IMR-90 (cell line): Measurements from ENCODE around the gene NCOA3. TPM values are rescaled to one million over a fixed set of nuclear protein-coding genes. Genes with fewer than 3 reads are reported as not detected.

Source experiments
- ATAC-seq: fragments of 200-7000 bp; cut with Tn5 transposase; 2 replicates; pipeline ENCODE4 v1.9.1; 2020; ENCODE audit warnings: low read depth, mild to moderate bottlenecking, moderate library complexity
- BruUV-seq: library from RNA; stranded (reverse); fragments of 400-500 nt; replicated peaks from 2 replicates; lab custom pipeline; 2021; lab: Mats Ljungman, UMichigan
- CTCF ChIA-PET: fragments of 300-600 bp; formaldehyde crosslinking; extraction: SDS; loops from one replicate; lab custom pipeline; 2021; ENCODE audit warnings: antibody characterized with exemption; lab: Yijun Ruan, JAX
- POLR2A ChIA-PET: fragments of 300-600 bp; sonication (Branson Sonifier 250); formaldehyde crosslinking; loops from one replicate; lab custom pipeline; 2022; ENCODE audit warnings: antibody characterized with exemption; ENCODE audit not compliant: unreplicated experiment; lab: Charles Lee
- DNase-seq: peaks from one replicate; pipeline ENCODE4 v3.0.0; 2013
- H2AFZ ChIP-seq: replicated peaks from 2 replicates; pipeline ENCODE3; 2013; ENCODE audit warnings: low read length, mild to moderate bottlenecking; ENCODE audit not compliant: poor library complexity
- H2AK5ac ChIP-seq: 2 replicates; pipeline ENCODE4 v1.6.1; 2013; ENCODE audit warnings: low read depth, low read length, inconsistent platforms
- H2AK9ac ChIP-seq: replicated peaks from 2 replicates; pipeline ENCODE3; 2013; ENCODE audit warnings: mild to moderate bottlenecking, low read depth, low read length, moderate library complexity; ENCODE audit not compliant: poor library complexity
- H2BK120ac ChIP-seq: 2 replicates; pipeline ENCODE4 v1.6.1; 2013; ENCODE audit warnings: low read depth, low read length, inconsistent platforms
- H2BK15ac ChIP-seq: 3 replicates; pipeline ENCODE4 v1.6.1; 2013; ENCODE audit warnings: low read depth, low read length, inconsistent platforms
- H2BK20ac ChIP-seq: 2 replicates; pipeline ENCODE4 v1.6.1; 2013; ENCODE audit warnings: low read depth, mild to moderate bottlenecking, inconsistent platforms, low read length, moderate library complexity
- H2BK5ac ChIP-seq: 2 replicates; pipeline ENCODE4 v1.6.1; 2013; ENCODE audit warnings: mild to moderate bottlenecking, low read depth, low read length, inconsistent platforms; ENCODE audit not compliant: poor library complexity, severe bottlenecking
- H3K14ac ChIP-seq: replicated peaks from 2 replicates; pipeline ENCODE4 v1.6.1; 2013; ENCODE audit warnings: low read depth, low read length, inconsistent platforms
- H3K18ac ChIP-seq: 2 replicates; pipeline ENCODE4 v1.6.1; 2013; ENCODE audit warnings: low read depth, low read length, control low read depth
- H3K23ac ChIP-seq: 2 replicates; pipeline ENCODE4 v1.6.1; 2013; ENCODE audit warnings: low read depth, low read length, inconsistent platforms
- H3K27ac ChIP-seq: 2 replicates; pipeline ENCODE4 v1.5.1; 2013; ENCODE audit warnings: mild to moderate bottlenecking, control low read depth, low read length; ENCODE audit not compliant: insufficient read depth
- H3K27me3 ChIP-seq: 2 replicates; pipeline ENCODE4 v1.6.1; 2013; ENCODE audit warnings: low read length; ENCODE audit not compliant: control insufficient read depth, insufficient read depth
- H3K36me3 ChIP-seq: 2 replicates; pipeline ENCODE4 v1.6.1; 2013; ENCODE audit warnings: low read length, mixed read lengths; ENCODE audit not compliant: control insufficient read depth, insufficient read depth
- H3K4ac ChIP-seq: 2 replicates; pipeline ENCODE4 v1.6.1; 2013; ENCODE audit warnings: low read depth, low read length, inconsistent platforms
- H3K4me1 ChIP-seq: 2 replicates; pipeline ENCODE4 v1.6.1; 2013; ENCODE audit warnings: low read length, mixed read lengths; ENCODE audit not compliant: control insufficient read depth, insufficient read depth
- H3K4me2 ChIP-seq: 2 replicates; pipeline ENCODE4 v1.6.1; 2013; ENCODE audit warnings: low read depth, mild to moderate bottlenecking, control low read depth, low read length, moderate library complexity
- H3K4me3 ChIP-seq: 2 replicates; pipeline ENCODE4 v1.5.1; 2013; ENCODE audit warnings: low read depth, mild to moderate bottlenecking, control low read depth, low read length, moderate library complexity; ENCODE audit not compliant: insufficient read depth
- H3K56ac ChIP-seq: 2 replicates; pipeline ENCODE4 v1.6.1; 2013; ENCODE audit warnings: low read length, inconsistent platforms; ENCODE audit not compliant: insufficient read depth; ENCODE audit errors: extremely low read depth
- H3K79me1 ChIP-seq, 2 experiments: 2 replicates each; pipeline ENCODE4 v1.6.1; 2013; ENCODE audit warnings: low read length in 2 of 2, inconsistent platforms in 1 of 2, low read depth in 1 of 2
- H3K9ac ChIP-seq: 2 replicates; pipeline ENCODE4 v1.6.1; 2013; ENCODE audit warnings: low read depth, low read length, control low read depth
- H3K9me1 ChIP-seq: 2 replicates; pipeline ENCODE4 v1.6.1; 2013; ENCODE audit warnings: low read length, inconsistent platforms; ENCODE audit not compliant: insufficient read depth
- H3K9me3 ChIP-seq: 2 replicates; pipeline ENCODE4 v1.6.1; 2013; ENCODE audit warnings: low read length; ENCODE audit not compliant: control insufficient read depth, insufficient read depth
- H4K20me1 ChIP-seq: 2 replicates; pipeline ENCODE4 v1.6.1; 2013; ENCODE audit warnings: low read length, inconsistent platforms; ENCODE audit not compliant: insufficient read depth
- H4K5ac ChIP-seq: 2 replicates; pipeline ENCODE4 v1.6.1; 2013; ENCODE audit warnings: mild to moderate bottlenecking, low read depth, low read length, control low read depth
- H4K8ac ChIP-seq, 2 experiments: 2 replicates each; pipeline ENCODE4 v1.6.1; 2013; ENCODE audit warnings: low read depth in 2 of 2, low read length in 2 of 2, control low read depth in 1 of 2, inconsistent platforms in 1 of 2
- H4K91ac ChIP-seq: 2 replicates; pipeline ENCODE4 v1.6.1; 2013; ENCODE audit warnings: low read depth, low read length, inconsistent platforms; ENCODE audit not compliant: insufficient read depth
- CEBPB ChIP-seq: IDR thresholded peaks from 2 replicates; pipeline ENCODE4 v1.6.1; 2012; ENCODE audit warnings: low read depth, low read length, improper control_type of control experiment
- FOS ChIP-seq: fragments of 150-350 bp; IDR thresholded peaks from 2 replicates; pipeline ENCODE4 v1.6.1; 2016; ENCODE audit warnings: low read depth, low read length
- MXI1 ChIP-seq: IDR thresholded peaks from 2 replicates; pipeline ENCODE4 v1.6.1; 2012; ENCODE audit warnings: low read depth, mild to moderate bottlenecking, low read length, moderate library complexity, borderline replicate concordance
- SMC3 ChIP-seq: fragments of 150-350 bp; IDR thresholded peaks from 2 replicates; pipeline ENCODE4 v1.6.1; 2016; ENCODE audit warnings: low read depth, mild to moderate bottlenecking, antibody characterized with exemption, low read length, moderate library complexity
- USF2 ChIP-seq: fragments of 150-350 bp; IDR thresholded peaks from 2 replicates; pipeline ENCODE4 v1.6.1; 2017; ENCODE audit warnings: mild to moderate bottlenecking, antibody characterized with exemption, low read length, low read depth
- WGBS, 2 experiments: methylation state at CpG; one replicate each; pipeline versions ENCODE4 v1.1.5 to v1.1.7; 2013; ENCODE audit warnings: missing lambda C conversion rate in 2 of 2; ENCODE audit not compliant: insufficient read length in 1 of 2; ENCODE audit errors: extremely low coverage in 2 of 2; 5-methylcytosine and 5-hydroxymethylcytosine counted together
- dilution Hi-C: fragments of 300-500 bp; cut with HindIII; formaldehyde crosslinking; loops from one replicate; pipeline ENCODE4 v1.14.3; 2018; ENCODE audit warnings: low sequenced_read_pairs; ENCODE audit not compliant: unreplicated experiment
- in situ Hi-C: fragments of 300-500 bp; cut with MboI; formaldehyde crosslinking; loops from 3 replicates; pipeline ENCODE4 v1.14.3; 2019; ENCODE audit warnings: low sequenced_read_pairs, inconsistent platforms, mixed read lengths
- intact Hi-C: fragments of 100-400 bp; cut with micrococcal nuclease; formaldehyde crosslinking; loops from 2 replicates; pipeline ENCODE4 v1.10.0; 2022
- polyA plus RNA-seq, 3 experiments: library from polyadenylated mRNA; depleted of rRNA; stranded (reverse); fragments of >200 nt; gene quantifications; 2 replicates each; pipeline ENCODE4 v1.2.3, GENCODE V29; 2012; ENCODE audit warnings: low replicate concordance in 1 of 3
- total RNA-seq: library from RNA; depleted of rRNA; stranded (reverse); fragments of >200 nt; gene quantifications from 2 replicates; pipeline ENCODE4 v1.2.3, GENCODE V29; 2012

The NCOA3 gene
- total and polyA plus RNA-seq, 2 of the 4 experiments (the other 2 are of a cell fraction): 8.8 to 29.0 TPM

GRCh38 chr20:47506335-47506734 lies 4.6 kb downstream of the NCOA3 start:
- no peak for DNase-seq
- Histone ChIP-seq H2BK15ac (no peak overlapping the region), H3K18ac (no peak overlapping the region), H3K4ac (no peak overlapping the region), H3K9me3 (no peaks in the 10 kb centered on the region), H3K4me1 (peaks cover 2% of the 10 kb centered on the region; the same call in 1 of the 2 replicates), H2BK20ac (no peak overlapping the region), H3K4me2 (no peak overlapping the region), H3K4me3 (no peak overlapping the region), H3K27me3 (no peaks in the 10 kb centered on the region), H2AK5ac (no peak overlapping the region), H3K14ac (peak overlapping the region; percentile 39; the same call in 1 of the 2 replicates), H3K23ac (peak overlapping the region; percentile 54; the same call in 1 of the 2 replicates), H4K20me1 (peaks cover 49% of the 10 kb centered on the region), H3K79me1 (peaks cover 8 to 54% of the 10 kb centered on the region in 2 experiments), H2BK120ac (no peak overlapping the region), H3K9ac (no peak overlapping the region), H3K27ac (no peak overlapping the region), H4K5ac (no peak overlapping the region), H2AFZ (no peak overlapping the region), H4K91ac (no peak overlapping the region), H3K36me3 (no peaks in the 10 kb centered on the region), H4K8ac (peak overlapping the region in 1 of 2 experiments; percentile 19; a peak in 1 of 4 replicates), H3K9me1 (peaks cover 3% of the 10 kb centered on the region; the same call in 1 of the 2 replicates), H3K56ac (no peak overlapping the region), H2AK9ac (no peak overlapping the region), H2BK5ac (no peak overlapping the region)
- dilution Hi-C loops (no loop called here), in situ Hi-C loops (no loop called here), intact Hi-C loops (no loop called here)
- ATAC-seq: no peak
- CTCF ChIA-PET: no interaction called here
- POLR2A ChIA-PET: no interaction called here
- TF ChIP-seq CEBPB (no peak), USF2 (no peak), FOS (no peak), MXI1 (no peak), SMC3 (no peak)
- no CpG with 5 or more reads among the region's 2 CpGs for WGBS, 2 experiments
- BruUV-seq: no TSS peak
